RWPE2 (cell line): Measurements from ENCODE around the gene RNF222.
"Not testable (repeated sequence)": the region's sequence is repeated elsewhere in the genome, so short reads cannot be mapped to it uniquely, and the experiment has no call there.

Experiments
- ATAC-seq: fragments of 200-7000 bp; cut with Tn5 transposase; 3 replicates; pipeline ENCODE4 v1.9.1; 2021; ENCODE audit warnings: low read depth
- DNase-seq: peaks from one replicate; pipeline ENCODE4 v3.0.0-alpha.2; 2020; ENCODE audit warnings: low spot score
- H3K27ac ChIP-seq: fragments of 450-650 bp; 2 replicates; pipeline ENCODE4 v1.5.1; 2017; ENCODE audit warnings: mild to moderate bottlenecking; ENCODE audit not compliant: poor library complexity, severe bottlenecking
- H3K27me3 ChIP-seq: fragments of 250-450 bp; sonication (Bioruptor Pico); 2 replicates; pipeline ENCODE4 v1.5.1; 2021; ENCODE audit warnings: mild to moderate bottlenecking, moderate library complexity; ENCODE audit not compliant: insufficient read depth, poor library complexity, severe bottlenecking
- H3K36me3 ChIP-seq: fragments of 250-450 bp; sonication (Bioruptor Pico); 2 replicates; pipeline ENCODE4 v1.5.1; 2020; ENCODE audit warnings: low read depth, mild to moderate bottlenecking, moderate library complexity
- H3K4me1 ChIP-seq: fragments of 250-450 bp; sonication (Bioruptor Pico); 2 replicates; pipeline ENCODE4 v1.5.1; 2021; ENCODE audit warnings: mild to moderate bottlenecking, moderate library complexity; ENCODE audit not compliant: insufficient read depth, poor library complexity, severe bottlenecking
- H3K4me3 ChIP-seq: fragments of 250-450 bp; sonication (Bioruptor Pico); 2 replicates; pipeline ENCODE4 v1.5.1; 2021; ENCODE audit warnings: mild to moderate bottlenecking, moderate library complexity; ENCODE audit not compliant: severe bottlenecking
- H3K9me3 ChIP-seq: fragments of 250-450 bp; sonication (Bioruptor Pico); 2 replicates; pipeline ENCODE4 v1.5.1; 2021; ENCODE audit warnings: mild to moderate bottlenecking, moderate library complexity; ENCODE audit not compliant: severe bottlenecking
- CTCF ChIP-seq: fragments of 450-650 bp; IDR thresholded peaks from one replicate; pipeline ENCODE4 v1.5.1; 2017; ENCODE audit warnings: mild to moderate bottlenecking, moderate library complexity; ENCODE audit not compliant: poor library complexity, severe bottlenecking

Gene RNF222

GRCh38 chr17:8383143-8383822 is 14.3 kb downstream of the RNF222 start, which contains the start of gene RPL26:
RPL26 (minus strand) TSS chr17:8383193; CDS start chr17:8382310, 883 bp downstream.
- TF ChIP-seq CTCF = peak; percentile 99
- H3K4me1 ChIP-seq = peaks cover 23% of the 10 kb centered on the region
- peaks cover 44% of the 10 kb centered on the region for H3K36me3 ChIP-seq
- no peaks in the 10 kb centered on the region for H3K27me3 ChIP-seq
- no peaks in the 10 kb centered on the region for H3K9me3 ChIP-seq
- peak within 1 kb of the TSS; percentile 58 for H3K4me3 ChIP-seq
- H3K27ac ChIP-seq = peak within 1 kb of the TSS; percentile 89
- DNase-seq (peak; percentile 94), ATAC-seq (peak; percentile 80)

- no peak for TF ChIP-seq CTCF
- Histone ChIP-seq H3K36me3 (peaks cover 48% of the 10 kb centered on the region), H3K9me3 (no peaks in the 10 kb centered on the region), H3K4me3 (peak overlapping the region; percentile 58), H3K27ac (peak overlapping the region; percentile 89), H3K27me3 (no peaks in the 10 kb centered on the region), H3K4me1 (peaks cover 23% of the 10 kb centered on the region)
- DNase-seq (no peak), ATAC-seq (no peak)
Measured at GRCh38 chr17:8382880-8383142, 14.8 kb downstream of the RNF222 start.

- DNase-seq (no peak), ATAC-seq (no peak)
- TF ChIP-seq CTCF = no peak
- H3K4me1 ChIP-seq = peaks cover 23% of the 10 kb centered on the region
- peak overlapping the region; percentile 58 for H3K4me3 ChIP-seq
- H3K27ac ChIP-seq = peak overlapping the region; percentile 89
- no peaks in the 10 kb centered on the region for H3K9me3 ChIP-seq
- no peaks in the 10 kb centered on the region for H3K27me3 ChIP-seq
- peaks cover 54% of the 10 kb centered on the region for H3K36me3 ChIP-seq
Measured at GRCh38 chr17:8382052-8382879, 15.4 kb downstream of the RNF222 start.

- no peak for DNase-seq
- no peaks in the 10 kb centered on the region for H3K9me3 ChIP-seq
- no peak for ATAC-seq
- H3K4me1 ChIP-seq = peaks cover 18% of the 10 kb centered on the region
- peaks cover 59% of the 10 kb centered on the region for H3K36me3 ChIP-seq
- no peaks in the 10 kb centered on the region for H3K27me3 ChIP-seq
- H3K27ac ChIP-seq = peak overlapping the region; percentile 89
- no peak overlapping the region for H3K4me3 ChIP-seq
- TF ChIP-seq CTCF = no peak
Measured at GRCh38 chr17:8380049-8380448, 17.6 kb downstream of the RNF222 start.

- not testable (repeated sequence) for H3K4me3 ChIP-seq, ATAC-seq, H3K4me1 ChIP-seq, H3K27me3 ChIP-seq, H3K9me3 ChIP-seq, DNase-seq
- Histone ChIP-seq H3K36me3 (peaks cover 59% of the 10 kb centered on the region), H3K27ac (peak overlapping the region; percentile 89)
Measured at GRCh38 chr17:8378117-8378516, 19.5 kb downstream of the RNF222 start.
